GM23338 (cell line): ENCODE results near the gene PUDP. TPM values are rescaled to one million over a fixed set of nuclear protein-coding genes. Genes with fewer than 3 reads are reported as not detected.

ENCODE experiments used
- ATAC-seq: fragments of 200-7000 bp; cut with Tn5 transposase; 3 replicates; pipeline ENCODE4 v1.9.1; 2020
- DNase-seq: peaks from one replicate; pipeline ENCODE4 v3.0.0-alpha.2; 2015; ENCODE audit warnings: low spot score
- H2AFZ ChIP-seq: fragments of 200-600 bp; sonication (generic); 2 replicates; pipeline ENCODE4 v1.8.0; 2016; ENCODE audit warnings: antibody characterized with exemption, mild to moderate bottlenecking, moderate library complexity
- H3F3A ChIP-seq: fragments of 200-600 bp; sonication (generic); replicated peaks from 2 replicates; pipeline ENCODE4 v1.8.0; 2017; ENCODE audit warnings: antibody characterized with exemption, mixed run types, low read depth
- H3K27ac ChIP-seq: fragments of 200-600 bp; sonication (generic); 2 replicates; pipeline ENCODE4 v1.6.1; 2016; ENCODE audit warnings: low read depth
- H3K27me3 ChIP-seq: fragments of 200-600 bp; sonication (generic); 2 replicates; pipeline ENCODE4 v1.8.0; 2016; ENCODE audit warnings: mild to moderate bottlenecking, mixed run types, moderate library complexity; ENCODE audit not compliant: insufficient read depth
- H3K36me3 ChIP-seq: fragments of 200-600 bp; sonication (generic); 2 replicates; pipeline ENCODE4 v1.8.0; 2016; ENCODE audit warnings: mild to moderate bottlenecking; ENCODE audit not compliant: insufficient read depth
- H3K4me1 ChIP-seq: fragments of 200-600 bp; sonication (generic); 2 replicates; pipeline ENCODE4 v1.8.0; 2016; ENCODE audit warnings: mild to moderate bottlenecking, moderate library complexity; ENCODE audit not compliant: insufficient read depth
- H3K4me2 ChIP-seq: fragments of 200-600 bp; sonication (generic); 2 replicates; pipeline ENCODE4 v1.7.1; 2017; ENCODE audit warnings: mixed run types
- H3K4me3 ChIP-seq: fragments of 200-600 bp; sonication (generic); 2 replicates; pipeline ENCODE4 v1.6.1; 2016; ENCODE audit warnings: mixed run types
- H3K79me2 ChIP-seq: fragments of 200-600 bp; sonication (generic); replicated peaks from 2 replicates; pipeline ENCODE4 v1.8.0; 2017; ENCODE audit warnings: mild to moderate bottlenecking; ENCODE audit not compliant: insufficient read depth
- H3K9me2 ChIP-seq: fragments of 200-600 bp; sonication (generic); 2 replicates; pipeline ENCODE4 v1.8.0; 2017; ENCODE audit not compliant: insufficient read depth
- H4K20me1 ChIP-seq: fragments of 200-600 bp; sonication (generic); replicated peaks from 2 replicates; pipeline ENCODE4 v1.8.0; 2017; ENCODE audit warnings: mild to moderate bottlenecking; ENCODE audit not compliant: insufficient read depth
- H3K27ac Mint-ChIP-seq: 2 replicates; pipeline ENCODE4 v1.8.0; 2020; ENCODE audit warnings: inconsistent platforms, mild to moderate bottlenecking, moderate library complexity, mixed read lengths
- H3K27me3 Mint-ChIP-seq: 3 replicates; pipeline ENCODE4 v1.8.0; 2022; ENCODE audit warnings: low read depth, mild to moderate bottlenecking, moderate library complexity, mixed read lengths, inconsistent platforms; ENCODE audit not compliant: insufficient read depth, poor library complexity
- H3K36me3 Mint-ChIP-seq: 3 replicates; pipeline ENCODE4 v1.8.0; 2021; ENCODE audit warnings: low read depth, mild to moderate bottlenecking, inconsistent platforms, moderate library complexity, mixed read lengths
- H3K4me1 Mint-ChIP-seq: 3 replicates; pipeline ENCODE4 v1.8.0; 2020; ENCODE audit warnings: mild to moderate bottlenecking, inconsistent platforms, mixed read lengths
- H3K4me3 Mint-ChIP-seq: 3 replicates; pipeline ENCODE4 v1.8.0; 2021; ENCODE audit warnings: moderate library complexity, mild to moderate bottlenecking, inconsistent platforms, mixed read lengths
- H3K9me3 Mint-ChIP-seq: 3 replicates; pipeline ENCODE4 v1.8.0; 2020; ENCODE audit warnings: moderate library complexity, mild to moderate bottlenecking, inconsistent platforms, mixed read lengths
- CREB1 ChIP-seq: fragments of 250-450 bp; sonication (Bioruptor Pico); IDR thresholded peaks from 2 replicates; pipeline ENCODE4 v1.5.0; 2020; ENCODE audit warnings: low read depth, mild to moderate bottlenecking, moderate library complexity
- EZH2 ChIP-seq: fragments of 200-600 bp; sonication (generic); IDR thresholded peaks from one replicate; pipeline ENCODE4 v1.8.0; 2017; ENCODE audit warnings: antibody characterized with exemption, mild to moderate bottlenecking, low read depth; ENCODE audit not compliant: unreplicated experiment
- EZH2phosphoT487 ChIP-seq: fragments of 200-600 bp; sonication (generic); IDR thresholded peaks from one replicate; pipeline ENCODE4 v1.8.1; 2018; ENCODE audit warnings: antibody characterized with exemption; ENCODE audit not compliant: unreplicated experiment
- JUNB ChIP-seq: IDR thresholded peaks from one replicate; pipeline ENCODE4 v1.6.1; 2016; ENCODE audit warnings: antibody characterized with exemption; ENCODE audit not compliant: unreplicated experiment
- NANOG ChIP-seq: IDR thresholded peaks from 2 replicates; pipeline ENCODE4 v1.6.1; 2016; ENCODE audit warnings: antibody characterized with exemption, borderline replicate concordance
- POLR2AphosphoS5 ChIP-seq: IDR thresholded peaks from 2 replicates; pipeline ENCODE4 v1.6.1; 2016; ENCODE audit warnings: antibody characterized with exemption, low read depth
- STAT1 ChIP-seq: IDR thresholded peaks from one replicate; pipeline ENCODE4 v1.6.1; 2016; ENCODE audit warnings: antibody characterized with exemption; ENCODE audit not compliant: unreplicated experiment
- ZNF114 ChIP-seq: fragments of 250-450 bp; sonication (Bioruptor Pico); IDR thresholded peaks from 2 replicates; pipeline ENCODE4 v1.5.0; 2020; ENCODE audit warnings: mild to moderate bottlenecking, moderate library complexity
- ZNF331 ChIP-seq: fragments of 250-450 bp; sonication (Bioruptor Pico); IDR thresholded peaks from 2 replicates; pipeline ENCODE4 v1.5.0; 2020; ENCODE audit warnings: low read depth, mild to moderate bottlenecking, moderate library complexity
- polyA plus RNA-seq: library from polyadenylated mRNA; unstranded; fragments of >200 nt; fragmentation: Nextera tagmentation; extraction: Ambion mirVana; gene quantifications from 2 replicates; pipeline ENCODE4 v1.2.1, GENCODE V29; 2016
- total RNA-seq: library from RNA; depleted of rRNA; stranded (reverse); fragments of >200 nt; shearing (Covaris generic); gene quantifications from 2 replicates; pipeline ENCODE4 v1.2.3, GENCODE V29; 2014
- TF ChIP-seq, protein P1 (sequence below): IDR thresholded peaks from 2 replicates; pipeline ENCODE4 v1.6.1; 2016; ENCODE audit warnings: antibody characterized with exemption
- TF ChIP-seq, protein P2 (sequence below), 2 experiments: fragments of 200-600 bp in 1 of 2; sonication (generic) in 1 of 2; conservative IDR thresholded peaks; 2 replicates each; pipeline versions ENCODE4 v1.5.1 to v1.6.1; 2016 to 2017; ENCODE audit warnings: antibody characterized with exemption in 2 of 2, low read depth in 2 of 2, mild to moderate bottlenecking in 2 of 2, moderate library complexity in 1 of 2
- TF ChIP-seq, protein P3 (sequence below): IDR thresholded peaks from one replicate; pipeline ENCODE4 v1.6.1; 2018; ENCODE audit warnings: antibody characterized with exemption; ENCODE audit not compliant: unreplicated experiment
- TF ChIP-seq, protein P4 (sequence below): fragments of 250-450 bp; sonication (Bioruptor Pico); IDR thresholded peaks from 2 replicates; pipeline ENCODE4 v1.5.0; 2020; ENCODE audit warnings: mild to moderate bottlenecking, moderate library complexity

PUDP gene
- total and polyA plus RNA-seq, 2 experiments from 2014 or later = 17.2 to 22.4 TPM

DNA sequence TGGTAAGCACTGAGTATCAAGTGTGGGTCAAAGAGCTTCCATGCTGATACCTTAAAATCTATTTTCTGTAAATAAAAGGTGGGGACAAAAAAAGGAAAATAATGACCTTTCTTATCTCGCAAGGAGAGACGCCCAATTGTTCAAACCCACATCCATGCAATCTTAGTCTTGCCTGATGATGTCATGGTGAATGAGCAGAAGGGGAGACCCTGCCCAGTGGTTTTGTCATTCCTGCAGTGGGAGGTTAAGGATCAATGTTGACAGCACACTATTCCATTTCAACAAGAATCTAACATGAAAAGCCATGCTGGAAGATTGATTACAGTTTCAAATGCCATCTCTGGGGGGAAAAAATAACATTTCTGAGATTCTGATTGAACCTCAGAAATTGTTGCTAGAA lies 40.7 kb upstream of the PUDP start:
- Histone ChIP-seq H3K79me2 (no peaks in the 10 kb centered on the region), H3K4me1 (no peaks in the 10 kb centered on the region), H3K36me3 (no peaks in the 10 kb centered on the region), H3K27me3 (no peaks in the 10 kb centered on the region), H2AFZ (no peak overlapping the region), H3K4me2 (no peak overlapping the region), H3F3A (no peaks in the 10 kb centered on the region), H4K20me1 (no peaks in the 10 kb centered on the region), H3K27ac (no peak overlapping the region), H3K9me2 (no peaks in the 10 kb centered on the region), H3K4me3 (no peak overlapping the region)
- H3K27me3 Mint-ChIP-seq = peaks cover 3% of the 10 kb centered on the region
- peaks cover 5% of the 10 kb centered on the region; the same call in 2 of the 3 replicates for H3K36me3 Mint-ChIP-seq
- H3K4me3 Mint-ChIP-seq = no peak overlapping the region
- no peak overlapping the region for H3K27ac Mint-ChIP-seq
- DNase-seq (no peak), ATAC-seq (no peak)
- H3K9me3 Mint-ChIP-seq = peaks cover 5% of the 10 kb centered on the region
- no peaks in the 10 kb centered on the region for H3K4me1 Mint-ChIP-seq
- TF ChIP-seq, protein P1, sequence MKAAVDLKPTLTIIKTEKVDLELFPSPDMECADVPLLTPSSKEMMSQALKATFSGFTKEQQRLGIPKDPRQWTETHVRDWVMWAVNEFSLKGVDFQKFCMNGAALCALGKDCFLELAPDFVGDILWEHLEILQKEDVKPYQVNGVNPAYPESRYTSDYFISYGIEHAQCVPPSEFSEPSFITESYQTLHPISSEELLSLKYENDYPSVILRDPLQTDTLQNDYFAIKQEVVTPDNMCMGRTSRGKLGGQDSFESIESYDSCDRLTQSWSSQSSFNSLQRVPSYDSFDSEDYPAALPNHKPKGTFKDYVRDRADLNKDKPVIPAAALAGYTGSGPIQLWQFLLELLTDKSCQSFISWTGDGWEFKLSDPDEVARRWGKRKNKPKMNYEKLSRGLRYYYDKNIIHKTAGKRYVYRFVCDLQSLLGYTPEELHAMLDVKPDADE = no peak
- TF ChIP-seq POLR2AphosphoS5 (no peak), ZNF114 (CRISPR knock-in tag) (no peak), ZNF331 (CRISPR knock-in tag) (no peak), EZH2phosphoT487 (no peak), NANOG (no peak), STAT1 (no peak), CREB1 (no peak), JUNB (no peak), EZH2 (no peak)
- TF ChIP-seq, protein P2, sequence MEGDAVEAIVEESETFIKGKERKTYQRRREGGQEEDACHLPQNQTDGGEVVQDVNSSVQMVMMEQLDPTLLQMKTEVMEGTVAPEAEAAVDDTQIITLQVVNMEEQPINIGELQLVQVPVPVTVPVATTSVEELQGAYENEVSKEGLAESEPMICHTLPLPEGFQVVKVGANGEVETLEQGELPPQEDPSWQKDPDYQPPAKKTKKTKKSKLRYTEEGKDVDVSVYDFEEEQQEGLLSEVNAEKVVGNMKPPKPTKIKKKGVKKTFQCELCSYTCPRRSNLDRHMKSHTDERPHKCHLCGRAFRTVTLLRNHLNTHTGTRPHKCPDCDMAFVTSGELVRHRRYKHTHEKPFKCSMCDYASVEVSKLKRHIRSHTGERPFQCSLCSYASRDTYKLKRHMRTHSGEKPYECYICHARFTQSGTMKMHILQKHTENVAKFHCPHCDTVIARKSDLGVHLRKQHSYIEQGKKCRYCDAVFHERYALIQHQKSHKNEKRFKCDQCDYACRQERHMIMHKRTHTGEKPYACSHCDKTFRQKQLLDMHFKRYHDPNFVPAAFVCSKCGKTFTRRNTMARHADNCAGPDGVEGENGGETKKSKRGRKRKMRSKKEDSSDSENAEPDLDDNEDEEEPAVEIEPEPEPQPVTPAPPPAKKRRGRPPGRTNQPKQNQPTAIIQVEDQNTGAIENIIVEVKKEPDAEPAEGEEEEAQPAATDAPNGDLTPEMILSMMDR (conservative IDR thresholded peaks at IDR 0.05; ENCODE audit: low read depth in 2 of 2) = no peak
- TF ChIP-seq, protein P3, sequence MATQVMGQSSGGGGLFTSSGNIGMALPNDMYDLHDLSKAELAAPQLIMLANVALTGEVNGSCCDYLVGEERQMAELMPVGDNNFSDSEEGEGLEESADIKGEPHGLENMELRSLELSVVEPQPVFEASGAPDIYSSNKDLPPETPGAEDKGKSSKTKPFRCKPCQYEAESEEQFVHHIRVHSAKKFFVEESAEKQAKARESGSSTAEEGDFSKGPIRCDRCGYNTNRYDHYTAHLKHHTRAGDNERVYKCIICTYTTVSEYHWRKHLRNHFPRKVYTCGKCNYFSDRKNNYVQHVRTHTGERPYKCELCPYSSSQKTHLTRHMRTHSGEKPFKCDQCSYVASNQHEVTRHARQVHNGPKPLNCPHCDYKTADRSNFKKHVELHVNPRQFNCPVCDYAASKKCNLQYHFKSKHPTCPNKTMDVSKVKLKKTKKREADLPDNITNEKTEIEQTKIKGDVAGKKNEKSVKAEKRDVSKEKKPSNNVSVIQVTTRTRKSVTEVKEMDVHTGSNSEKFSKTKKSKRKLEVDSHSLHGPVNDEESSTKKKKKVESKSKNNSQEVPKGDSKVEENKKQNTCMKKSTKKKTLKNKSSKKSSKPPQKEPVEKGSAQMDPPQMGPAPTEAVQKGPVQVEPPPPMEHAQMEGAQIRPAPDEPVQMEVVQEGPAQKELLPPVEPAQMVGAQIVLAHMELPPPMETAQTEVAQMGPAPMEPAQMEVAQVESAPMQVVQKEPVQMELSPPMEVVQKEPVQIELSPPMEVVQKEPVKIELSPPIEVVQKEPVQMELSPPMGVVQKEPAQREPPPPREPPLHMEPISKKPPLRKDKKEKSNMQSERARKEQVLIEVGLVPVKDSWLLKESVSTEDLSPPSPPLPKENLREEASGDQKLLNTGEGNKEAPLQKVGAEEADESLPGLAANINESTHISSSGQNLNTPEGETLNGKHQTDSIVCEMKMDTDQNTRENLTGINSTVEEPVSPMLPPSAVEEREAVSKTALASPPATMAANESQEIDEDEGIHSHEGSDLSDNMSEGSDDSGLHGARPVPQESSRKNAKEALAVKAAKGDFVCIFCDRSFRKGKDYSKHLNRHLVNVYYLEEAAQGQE = no peak
- TF ChIP-seq, protein P4, sequence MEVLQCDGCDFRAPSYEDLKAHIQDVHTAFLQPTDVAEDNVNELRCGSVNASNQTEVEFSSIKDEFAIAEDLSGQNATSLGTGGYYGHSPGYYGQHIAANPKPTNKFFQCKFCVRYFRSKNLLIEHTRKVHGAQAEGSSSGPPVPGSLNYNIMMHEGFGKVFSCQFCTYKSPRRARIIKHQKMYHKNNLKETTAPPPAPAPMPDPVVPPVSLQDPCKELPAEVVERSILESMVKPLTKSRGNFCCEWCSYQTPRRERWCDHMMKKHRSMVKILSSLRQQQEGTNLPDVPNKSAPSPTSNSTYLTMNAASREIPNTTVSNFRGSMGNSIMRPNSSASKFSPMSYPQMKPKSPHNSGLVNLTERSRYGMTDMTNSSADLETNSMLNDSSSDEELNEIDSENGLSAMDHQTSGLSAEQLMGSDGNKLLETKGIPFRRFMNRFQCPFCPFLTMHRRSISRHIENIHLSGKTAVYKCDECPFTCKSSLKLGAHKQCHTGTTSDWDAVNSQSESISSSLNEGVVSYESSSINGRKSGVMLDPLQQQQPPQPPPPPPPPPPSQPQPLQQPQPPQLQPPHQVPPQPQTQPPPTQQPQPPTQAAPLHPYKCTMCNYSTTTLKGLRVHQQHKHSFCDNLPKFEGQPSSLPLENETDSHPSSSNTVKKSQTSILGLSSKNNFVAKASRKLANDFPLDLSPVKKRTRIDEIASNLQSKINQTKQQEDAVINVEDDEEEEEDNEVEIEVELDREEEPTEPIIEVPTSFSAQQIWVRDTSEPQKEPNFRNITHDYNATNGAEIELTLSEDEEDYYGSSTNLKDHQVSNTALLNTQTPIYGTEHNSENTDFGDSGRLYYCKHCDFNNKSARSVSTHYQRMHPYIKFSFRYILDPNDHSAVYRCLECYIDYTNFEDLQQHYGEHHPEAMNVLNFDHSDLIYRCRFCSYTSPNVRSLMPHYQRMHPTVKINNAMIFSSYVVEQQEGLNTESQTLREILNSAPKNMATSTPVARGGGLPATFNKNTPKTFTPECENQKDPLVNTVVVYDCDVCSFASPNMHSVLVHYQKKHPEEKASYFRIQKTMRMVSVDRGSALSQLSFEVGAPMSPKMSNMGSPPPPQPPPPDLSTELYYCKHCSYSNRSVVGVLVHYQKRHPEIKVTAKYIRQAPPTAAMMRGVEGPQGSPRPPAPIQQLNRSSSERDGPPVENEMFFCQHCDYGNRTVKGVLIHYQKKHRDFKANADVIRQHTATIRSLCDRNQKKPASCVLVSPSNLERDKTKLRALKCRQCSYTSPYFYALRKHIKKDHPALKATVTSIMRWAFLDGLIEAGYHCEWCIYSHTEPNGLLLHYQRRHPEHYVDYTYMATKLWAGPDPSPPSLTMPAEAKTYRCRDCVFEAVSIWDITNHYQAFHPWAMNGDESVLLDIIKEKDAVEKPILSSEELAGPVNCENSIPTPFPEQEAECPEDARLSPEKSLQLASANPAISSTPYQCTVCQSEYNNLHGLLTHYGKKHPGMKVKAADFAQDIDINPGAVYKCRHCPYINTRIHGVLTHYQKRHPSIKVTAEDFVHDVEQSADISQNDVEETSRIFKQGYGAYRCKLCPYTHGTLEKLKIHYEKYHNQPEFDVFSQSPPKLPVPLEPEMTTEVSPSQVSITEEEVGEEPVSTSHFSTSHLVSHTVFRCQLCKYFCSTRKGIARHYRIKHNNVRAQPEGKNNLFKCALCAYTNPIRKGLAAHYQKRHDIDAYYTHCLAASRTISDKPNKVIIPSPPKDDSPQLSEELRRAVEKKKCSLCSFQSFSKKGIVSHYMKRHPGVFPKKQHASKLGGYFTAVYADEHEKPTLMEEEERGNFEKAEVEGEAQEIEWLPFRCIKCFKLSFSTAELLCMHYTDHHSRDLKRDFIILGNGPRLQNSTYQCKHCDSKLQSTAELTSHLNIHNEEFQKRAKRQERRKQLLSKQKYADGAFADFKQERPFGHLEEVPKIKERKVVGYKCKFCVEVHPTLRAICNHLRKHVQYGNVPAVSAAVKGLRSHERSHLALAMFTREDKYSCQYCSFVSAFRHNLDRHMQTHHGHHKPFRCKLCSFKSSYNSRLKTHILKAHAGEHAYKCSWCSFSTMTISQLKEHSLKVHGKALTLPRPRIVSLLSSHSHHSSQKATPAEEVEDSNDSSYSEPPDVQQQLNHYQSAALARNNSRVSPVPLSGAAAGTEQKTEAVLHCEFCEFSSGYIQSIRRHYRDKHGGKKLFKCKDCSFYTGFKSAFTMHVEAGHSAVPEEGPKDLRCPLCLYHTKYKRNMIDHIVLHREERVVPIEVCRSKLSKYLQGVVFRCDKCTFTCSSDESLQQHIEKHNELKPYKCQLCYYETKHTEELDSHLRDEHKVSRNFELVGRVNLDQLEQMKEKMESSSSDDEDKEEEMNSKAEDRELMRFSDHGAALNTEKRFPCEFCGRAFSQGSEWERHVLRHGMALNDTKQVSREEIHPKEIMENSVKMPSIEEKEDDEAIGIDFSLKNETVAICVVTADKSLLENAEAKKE (CRISPR knock-in tag) = no peak
